CD4-positive, alpha-beta T cell treated with Interleukin-4 for 1 hour (primary cell): ENCODE measurements around the gene FOXJ3.
"Not testable (repeated sequence)": the region's sequence is repeated elsewhere in the genome, so short reads cannot be mapped to it uniquely, and the experiment has no call there.

ENCODE experiments used
- DNase-seq, 2 donors: peaks; one replicate each; pipeline ENCODE4 v3.0.0-alpha.2; 2020 to 2022

Gene FOXJ3

GRCh38 chr1:42239555-42239954, 95.5 kb downstream of the FOXJ3 start:
- DNase-seq: no peak

DNA sequence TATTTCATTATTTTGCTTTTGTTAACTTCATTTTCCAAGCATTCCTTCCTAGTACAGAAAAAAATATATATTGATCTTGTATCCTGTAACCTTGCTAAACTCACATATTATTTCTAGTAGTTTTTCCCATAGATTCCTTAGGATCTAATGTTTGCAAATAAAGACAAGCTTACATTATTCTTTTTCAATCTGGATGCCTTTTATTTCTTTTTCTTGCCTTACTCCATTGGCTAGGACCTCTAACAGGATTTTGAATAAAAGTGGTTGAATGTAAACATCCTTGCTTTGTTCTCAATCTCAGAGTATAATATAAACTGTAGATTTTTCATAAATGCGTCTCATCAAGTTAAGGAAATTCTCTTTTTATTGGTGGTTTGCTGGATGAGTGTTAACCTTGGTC, 96.0 kb downstream of the FOXJ3 start:
- no peak for DNase-seq

DNA sequence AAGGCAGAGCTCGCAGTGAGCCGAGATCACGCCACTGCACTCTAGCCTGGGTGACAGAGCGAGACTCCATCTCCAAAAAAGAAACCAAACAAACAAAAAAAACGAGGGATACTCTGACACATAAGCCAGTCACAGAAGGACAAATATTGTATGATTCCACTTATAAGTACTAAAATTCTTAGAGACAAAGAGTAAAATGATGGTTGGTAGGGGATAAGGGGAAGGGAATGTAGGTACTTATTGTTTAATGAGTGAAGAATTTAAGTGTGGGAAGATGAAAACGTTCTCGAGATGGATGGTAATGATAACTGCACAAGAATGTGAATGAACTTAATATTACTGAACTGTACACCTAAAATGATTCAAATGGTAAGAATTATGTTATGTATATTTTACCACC, 103.8 kb downstream of the FOXJ3 start:
- DNase-seq: no peak

GRCh38 chr1:42228938-42229337, 106.1 kb downstream of the FOXJ3 start:
- no peak for DNase-seq

- no peak for DNase-seq
Measured at GRCh38 chr1:42223036-42223435, 112.0 kb downstream of the FOXJ3 start.

- DNase-seq: no peak
Measured at GRCh38 chr1:42221952-42222606, 113.0 kb downstream of the FOXJ3 start.

- no peak for DNase-seq
Measured at GRCh38 chr1:42221456-42221855, 113.6 kb downstream of the FOXJ3 start.

DNA sequence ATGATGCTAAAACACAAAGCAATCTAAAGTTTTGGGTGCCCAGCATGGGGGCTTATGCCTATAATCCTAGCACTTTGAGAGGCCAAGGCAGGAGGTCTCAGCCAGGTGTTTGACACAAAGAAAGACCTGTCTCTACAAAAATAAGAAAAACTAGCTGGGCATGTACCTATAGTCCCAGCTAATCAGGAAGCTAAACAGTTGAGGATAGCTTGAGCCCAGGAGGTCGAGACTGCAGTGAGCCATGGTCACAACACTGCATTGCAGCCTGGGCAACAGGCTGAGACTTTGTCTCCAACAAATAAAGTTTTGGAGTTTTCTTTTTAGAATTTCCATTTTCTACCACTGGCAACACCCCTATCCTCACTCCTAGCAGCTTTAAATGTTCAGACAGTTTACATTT, 115.4 kb downstream of the FOXJ3 start:
- no peak for DNase-seq

GRCh38 chr1:42214447-42214871, 120.6 kb downstream of the FOXJ3 start:
- no peak for DNase-seq

DNA sequence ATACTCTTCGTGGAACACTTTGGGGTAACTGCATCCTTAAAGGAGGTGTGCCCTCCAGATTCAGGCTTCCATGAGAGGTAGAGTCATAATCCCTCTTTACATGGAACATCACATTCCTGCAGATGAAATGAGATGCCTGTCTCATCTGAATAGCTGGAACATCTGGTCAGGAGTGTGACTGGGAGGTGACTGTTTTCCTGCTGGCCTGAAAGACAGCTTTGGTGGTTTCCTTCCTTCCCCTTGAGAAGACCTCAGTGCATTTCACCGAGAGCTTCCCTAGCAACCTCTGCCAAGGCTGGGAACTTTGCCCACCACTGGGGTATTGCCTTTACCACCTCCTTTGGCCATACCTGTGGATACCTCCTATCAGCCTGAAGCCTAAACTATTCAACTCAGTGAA, 123.8 kb downstream of the FOXJ3 start:
- DNase-seq: no peak

- no peak for DNase-seq
Measured at GRCh38 chr1:42210421-42211133, 124.5 kb downstream of the FOXJ3 start.

DNA sequence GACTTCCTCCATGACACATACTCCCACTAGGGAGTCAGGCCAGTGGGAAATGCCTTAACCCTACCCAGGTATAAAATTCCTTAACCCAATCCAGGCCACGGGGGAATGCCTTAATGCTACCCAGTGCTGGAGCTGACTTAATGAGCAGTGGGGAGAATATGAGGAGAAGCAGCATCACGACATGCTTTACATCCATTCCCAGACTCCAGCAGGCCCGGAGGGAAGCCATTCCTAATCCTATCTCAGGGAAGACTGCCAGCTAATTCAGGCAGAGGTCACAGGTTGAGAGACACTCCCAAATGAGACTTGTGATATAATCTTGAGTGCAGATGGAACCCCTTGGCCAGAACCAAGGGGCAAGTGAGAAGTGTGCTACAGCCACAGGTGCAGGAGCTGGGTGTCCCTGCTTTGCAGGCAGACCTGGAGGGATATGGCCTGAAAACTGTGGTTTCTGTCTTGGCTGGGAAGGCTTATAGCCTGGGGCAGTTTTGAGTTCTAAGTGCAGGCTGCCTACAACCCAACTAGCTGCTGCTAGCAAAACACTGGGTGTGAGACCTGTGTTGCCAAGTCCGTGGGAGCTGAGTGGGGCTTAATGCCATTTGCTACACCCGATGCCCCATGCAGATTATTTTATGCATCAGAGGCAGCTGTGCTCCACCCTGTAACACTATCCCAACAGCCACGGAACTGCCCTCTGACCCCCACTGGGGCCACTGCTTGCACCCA, 125.3 kb downstream of the FOXJ3 start:
- no peak for DNase-seq

GRCh38 chr1:42206930-42207329, 128.1 kb downstream of the FOXJ3 start:
- not testable (repeated sequence) for DNase-seq

GRCh38 chr1:42206164-42206563, 128.9 kb downstream of the FOXJ3 start:
- no peak for DNase-seq

DNA sequence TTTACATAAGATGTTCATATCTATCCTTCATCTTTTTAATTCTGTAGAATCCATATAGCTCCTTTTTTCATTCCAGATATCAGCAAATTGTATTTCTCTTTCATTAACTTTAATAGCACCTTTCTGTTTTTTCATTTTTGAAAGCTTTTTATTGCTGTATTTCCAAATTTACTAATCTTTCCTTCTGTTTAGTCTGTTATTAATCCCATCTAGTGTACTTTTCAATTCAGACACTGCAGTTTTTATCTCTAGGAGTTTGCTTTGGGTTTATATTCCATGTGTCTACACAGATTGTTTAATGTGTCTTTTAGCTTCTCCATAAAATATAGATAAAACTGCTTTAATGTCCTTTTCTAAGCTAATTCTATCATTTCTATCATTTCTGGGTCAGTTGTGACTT, 133.0 kb downstream of the FOXJ3 start:
- DNase-seq: no peak

DNA sequence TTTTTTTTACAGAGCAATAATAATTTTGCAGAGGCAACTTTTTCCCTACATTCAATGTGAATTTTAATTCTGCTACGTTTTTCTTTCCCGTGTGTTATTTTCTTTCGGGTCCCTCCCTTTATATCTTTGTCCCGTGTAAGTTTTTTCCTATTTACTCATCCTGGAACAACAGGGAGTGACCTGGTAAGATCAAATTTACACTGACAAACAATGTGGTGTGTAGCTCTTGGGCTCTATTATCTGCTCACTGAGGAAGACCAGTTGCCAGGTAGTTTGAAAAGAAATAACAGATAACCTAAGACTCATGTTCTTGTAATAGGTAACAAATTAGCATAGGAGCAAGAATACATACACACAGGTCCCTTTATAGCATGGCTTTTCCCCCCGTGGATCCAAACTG, 136.8 kb downstream of the FOXJ3 start:
- no peak for DNase-seq

DNA sequence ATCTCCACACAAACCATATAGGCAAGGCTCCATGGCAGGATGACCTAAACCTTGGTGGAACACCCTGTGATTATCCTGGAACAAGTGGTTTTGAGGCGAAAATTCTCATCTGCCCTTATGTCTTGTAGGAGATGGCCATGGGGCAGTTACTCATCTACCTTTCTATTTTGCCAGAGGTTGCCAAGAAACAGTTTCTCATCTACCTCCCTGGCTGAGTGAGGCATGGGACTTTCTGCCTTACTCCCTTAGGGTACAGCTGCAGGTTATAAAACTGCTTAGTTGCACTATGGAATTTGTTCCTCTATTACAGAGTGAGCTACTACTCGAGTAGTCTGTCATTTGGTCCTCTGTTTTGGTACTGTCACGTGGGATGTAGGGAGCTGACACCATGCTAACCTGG, 139.2 kb downstream of the FOXJ3 start:
- no peak for DNase-seq

- DNase-seq: no peak
Measured at GRCh38 chr1:42192106-42192505, 142.9 kb downstream of the FOXJ3 start.

GRCh38 chr1:42191319-42191718, 143.7 kb downstream of the FOXJ3 start:
- DNase-seq: no peak

- DNase-seq: no peak
Measured at GRCh38 chr1:42189931-42190853, 144.8 kb downstream of the FOXJ3 start.

DNA sequence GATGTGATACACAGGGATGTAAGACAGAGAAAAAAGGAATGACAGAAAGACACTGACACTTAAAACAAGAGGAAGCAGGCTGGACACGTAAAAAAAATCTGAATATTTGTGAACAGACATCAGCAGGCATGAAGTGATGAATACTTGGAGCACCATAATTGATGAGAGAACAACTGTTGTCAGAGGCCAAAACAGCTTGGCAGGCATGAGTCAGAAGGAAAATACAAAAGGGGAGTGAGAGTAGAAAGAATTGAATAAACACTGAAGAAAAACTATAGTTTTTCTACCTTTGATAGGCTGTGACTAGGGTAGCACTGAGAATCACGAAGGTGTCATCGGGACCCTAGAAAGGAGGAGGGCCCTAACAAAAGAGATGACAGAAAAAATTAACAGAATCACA, 148.9 kb downstream of the FOXJ3 start:
- DNase-seq: no peak

GRCh38 chr1:42184616-42185015, 150.4 kb downstream of the FOXJ3 start:
- no peak for DNase-seq

- no peak for DNase-seq
Measured at GRCh38 chr1:42183957-42184268, 151.1 kb downstream of the FOXJ3 start.
